GM12892 (cell line): ENCODE measurements around the gene SLC46A2.

Source experiments
- DNase-seq: peaks from one replicate; pipeline ENCODE4 v3.0.0; 2011; ENCODE audit not compliant: insufficient read length
- FAIRE-seq: peaks from 2 replicates; lab custom pipeline; 2011; peaks lifted over from hg19 to GRCh38; lab: Jason Lieb, UNC
- POLR2A ChIP-seq: IDR thresholded peaks from 2 replicates; pipeline ENCODE4 v1.6.1; 2011; ENCODE audit warnings: low read depth, low read length, control low read depth
- POLR2AphosphoS5 ChIP-seq: IDR thresholded peaks from 2 replicates; pipeline ENCODE4 v1.6.1; 2011; ENCODE audit warnings: low read depth, low read length, control low read depth
- TAF1 ChIP-seq: IDR thresholded peaks from 2 replicates; pipeline ENCODE4 v1.6.1; 2011; ENCODE audit warnings: low read depth, mild to moderate bottlenecking, control low read depth, low read length, borderline replicate concordance

SLC46A2 gene

GRCh38 chr9:112838342-112838741, 52.3 kb downstream of the SLC46A2 start:
- FAIRE-seq: no peak
- no peak for DNase-seq
- TF ChIP-seq POLR2AphosphoS5 (no peak), POLR2A (no peak), TAF1 (no peak)

GRCh38 chr9:112836394-112836793, 54.3 kb downstream of the SLC46A2 start:
- FAIRE-seq: no peak
- TF ChIP-seq POLR2A (no peak), POLR2AphosphoS5 (no peak), TAF1 (no peak)
- no peak for DNase-seq

GRCh38 chr9:112833081-112833480, 57.6 kb downstream of the SLC46A2 start:
- TF ChIP-seq TAF1 (no peak), POLR2AphosphoS5 (no peak), POLR2A (no peak)
- no peak for DNase-seq
- no peak for FAIRE-seq

GRCh38 chr9:112831969-112832368, 58.7 kb downstream of the SLC46A2 start:
- FAIRE-seq: no peak
- no peak for DNase-seq
- no peak for TF ChIP-seq POLR2A
- TF ChIP-seq TAF1: no peak
- TF ChIP-seq POLR2AphosphoS5: no peak

GRCh38 chr9:112831281-112831851, 59.3 kb downstream of the SLC46A2 start:
- FAIRE-seq (no peak), DNase-seq (no peak)
- TF ChIP-seq TAF1: no peak
- TF ChIP-seq POLR2AphosphoS5: no peak
- TF ChIP-seq POLR2A: no peak
